Loucy (cell line): ENCODE measurements around the gene C14orf119.

Experiments used
- CTCF ChIP-seq: fragments of 200-600 bp; sonication (generic); conservative IDR thresholded peaks from 2 replicates; pipeline ENCODE4 v1.5.1; 2014; ENCODE audit warnings: mild to moderate bottlenecking, antibody characterized with exemption, low read length
- EZH2phosphoT487 ChIP-seq: fragments of 200-600 bp; IDR thresholded peaks from 2 replicates; pipeline ENCODE4 v1.6.1; 2018; ENCODE audit warnings: antibody characterized with exemption, mild to moderate bottlenecking, moderate library complexity, borderline replicate concordance

- TF ChIP-seq CTCF (no peak), EZH2phosphoT487 (no peak)
Measured at GRCh38 chr14:23063601-23064000, 31.7 kb upstream of the C14orf119 start.
